Measurements from ENCODE around the gene FHOD3. TPM values are rescaled to one million over a fixed set of nuclear protein-coding genes. Genes with fewer than 3 reads are reported as not detected.
A peak's percentile ranks its signal among the peaks of the same experiment; 100 is the strongest.

Gene FHOD3
- total RNA-seq, 1 experiment from 2014 or later: 0.10 TPM

DNA sequence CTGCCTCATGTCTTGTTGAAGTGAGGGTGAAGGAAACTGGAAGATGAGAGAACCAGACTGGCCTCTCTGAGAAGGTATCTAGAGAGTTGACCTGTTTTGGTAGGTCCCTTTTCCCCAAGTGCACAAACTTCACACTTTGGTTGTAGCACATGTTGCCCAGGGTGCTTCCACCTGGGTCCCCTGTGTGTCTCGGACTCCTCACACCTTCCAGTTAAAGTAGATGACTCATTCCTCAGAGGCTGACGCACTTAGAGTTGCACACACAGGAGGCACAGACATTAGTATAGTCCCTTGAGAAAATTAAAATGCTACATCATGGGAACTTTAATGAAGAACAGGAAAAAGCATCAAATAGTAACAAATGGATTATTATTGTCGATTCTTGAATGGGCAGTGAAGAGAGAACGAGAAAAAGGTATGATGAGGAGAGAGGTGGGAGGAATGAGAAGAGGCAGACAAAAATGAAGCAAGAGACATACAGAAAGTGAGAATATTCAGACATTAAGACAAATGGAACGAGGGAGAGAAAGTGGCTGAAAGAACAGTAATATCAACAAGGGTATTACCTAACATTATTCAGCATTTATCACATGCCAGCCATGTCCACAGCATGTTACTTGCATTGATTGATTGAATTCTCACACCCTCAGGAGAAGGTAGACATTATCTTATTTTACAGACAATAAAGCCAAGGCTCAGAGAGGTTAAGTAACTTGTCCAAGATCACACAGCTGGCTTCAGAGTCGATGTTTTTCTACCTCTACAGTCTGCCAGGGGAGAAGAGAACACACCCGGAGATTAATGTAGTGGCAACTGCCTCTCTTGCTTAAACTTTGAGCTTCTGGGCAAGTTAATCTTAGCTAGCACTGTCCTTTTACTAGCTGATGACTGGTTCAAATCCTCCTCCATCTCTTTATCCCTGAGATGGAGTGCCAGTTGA is 68.6 kb downstream of the FHOD3 start:
- Histone ChIP-seq H3K9me3 (replicated peaks) (no peaks in the 10 kb centered on the region), H3K27ac (no peak overlapping the region), H3K4me3 (no peak overlapping the region), H3K27me3 (no peaks in the 10 kb centered on the region), H3K36me3 (no peaks in the 10 kb centered on the region), H3K4me1 (no peaks in the 10 kb centered on the region)
- DNase-seq: no peak

DNA sequence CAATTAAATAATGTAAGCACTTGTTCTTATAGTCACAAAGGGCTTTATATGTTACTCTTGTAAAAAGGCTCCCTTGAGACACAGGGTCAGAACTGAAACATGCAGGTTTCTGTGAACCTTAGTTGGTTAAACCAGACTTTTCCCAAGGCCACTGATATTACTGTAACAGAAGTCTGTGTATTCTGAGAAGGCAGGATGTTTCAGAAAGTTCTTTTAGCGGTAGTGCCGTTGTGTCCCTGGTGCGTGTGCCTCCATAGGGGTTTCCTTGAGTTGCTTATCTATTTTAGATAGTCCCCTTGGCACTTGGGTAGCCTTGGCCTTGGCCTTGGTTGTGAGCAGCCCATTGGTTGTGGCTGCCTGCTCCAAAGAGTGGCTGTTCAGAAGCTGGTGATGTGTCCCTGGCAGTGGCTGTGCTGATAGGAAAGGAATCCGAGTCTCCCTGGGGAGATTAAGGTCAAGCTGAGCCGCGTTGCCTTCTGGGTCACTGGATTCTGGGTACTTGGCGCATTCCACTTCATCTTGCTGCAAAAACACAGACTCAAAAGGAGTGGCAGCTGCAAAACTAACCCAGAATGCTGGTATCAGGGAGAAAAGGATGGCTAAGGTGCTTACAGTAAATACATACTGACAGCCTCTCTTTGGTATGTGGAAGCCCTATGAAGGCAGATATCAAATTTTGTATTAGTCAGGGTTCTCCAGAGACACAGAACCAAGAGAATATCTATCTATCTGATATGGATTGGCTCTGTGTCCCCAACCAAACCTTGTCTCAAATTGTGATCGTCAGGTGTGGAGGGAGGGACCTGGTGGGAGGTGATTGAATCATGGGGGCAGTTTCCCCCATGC is 69.7 kb downstream of the FHOD3 start:
- Histone ChIP-seq H3K9me3 (replicated peaks) (no peaks in the 10 kb centered on the region), H3K4me1 (no peaks in the 10 kb centered on the region), H3K27ac (no peak overlapping the region), H3K36me3 (no peaks in the 10 kb centered on the region), H3K27me3 (no peaks in the 10 kb centered on the region), H3K4me3 (no peak overlapping the region)
- DNase-seq: peak in 1 of 2 experiments; percentile 2

DNA sequence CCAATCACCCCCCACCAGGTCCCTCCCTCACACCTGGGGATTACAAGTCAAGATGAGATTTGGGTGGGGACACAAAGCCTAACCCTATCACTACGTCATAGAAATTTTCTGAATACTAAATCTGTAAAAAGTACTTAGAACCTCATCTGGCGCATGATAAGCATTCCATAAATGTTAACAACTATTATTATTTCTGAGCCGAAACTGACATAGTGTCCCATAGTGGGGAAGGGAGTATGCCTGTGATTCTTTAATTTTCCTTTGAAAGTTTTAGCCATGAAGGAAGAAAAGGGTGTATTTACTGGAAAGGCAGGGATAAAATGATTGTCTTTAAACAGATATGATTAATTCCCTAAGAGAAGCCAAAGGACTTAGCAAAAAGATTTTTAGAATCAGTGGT is 71.4 kb downstream of the FHOD3 start:
- H3K9me3 ChIP-seq (replicated peaks): no peaks in the 10 kb centered on the region
- DNase-seq: no peak
- H3K36me3 ChIP-seq: no peaks in the 10 kb centered on the region
- no peaks in the 10 kb centered on the region for H3K27me3 ChIP-seq
- H3K4me3 ChIP-seq: no peak overlapping the region
- H3K4me1 ChIP-seq: no peaks in the 10 kb centered on the region
- H3K27ac ChIP-seq: no peak overlapping the region

DNA sequence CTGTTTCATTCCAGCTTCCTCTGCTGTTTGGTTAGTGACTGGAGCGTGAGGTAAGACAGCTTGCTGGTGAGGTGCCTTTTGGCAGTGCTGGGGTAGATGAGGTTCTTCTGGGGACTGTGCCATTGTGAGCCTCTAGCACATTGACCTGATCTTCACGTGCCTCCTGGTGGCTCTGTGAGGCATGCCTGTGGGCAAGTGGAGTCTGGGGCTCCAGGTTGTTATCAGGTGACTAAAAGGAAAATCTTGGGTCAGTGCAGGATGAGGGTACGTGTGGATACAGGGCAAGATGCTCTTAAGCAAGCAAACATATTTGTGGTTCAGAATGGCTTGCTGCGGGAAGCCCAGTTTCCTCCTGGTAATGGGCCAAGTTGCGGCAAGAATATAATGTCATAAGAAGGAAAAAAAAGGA is 75.4 kb downstream of the FHOD3 start:
- Histone ChIP-seq H3K4me1 (no peaks in the 10 kb centered on the region), H3K27ac (no peak overlapping the region), H3K36me3 (no peaks in the 10 kb centered on the region), H3K27me3 (no peaks in the 10 kb centered on the region), H3K9me3 (replicated peaks) (no peaks in the 10 kb centered on the region), H3K4me3 (no peak overlapping the region)
- no peak for DNase-seq

DNA sequence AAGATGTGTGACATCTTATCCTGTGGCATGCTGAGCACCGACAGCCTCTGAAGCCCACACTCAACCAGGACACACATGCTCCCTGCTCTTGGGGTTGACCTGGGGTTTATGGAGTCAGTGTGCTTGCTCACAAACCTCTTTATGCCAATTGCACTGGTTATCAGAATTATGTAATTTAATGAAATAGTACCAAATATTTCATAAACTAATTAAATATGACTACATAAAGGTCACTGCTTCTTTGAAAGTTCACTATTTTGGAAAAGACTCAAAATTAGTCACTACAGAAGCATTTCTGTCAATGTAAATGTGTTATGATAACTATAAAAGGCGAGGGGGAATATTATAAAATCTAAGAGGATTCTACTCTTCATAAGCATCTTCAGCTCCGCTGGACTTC is 76.7 kb downstream of the FHOD3 start:
- Histone ChIP-seq H3K27ac (no peak overlapping the region), H3K4me1 (no peaks in the 10 kb centered on the region), H3K4me3 (no peak overlapping the region), H3K36me3 (no peaks in the 10 kb centered on the region), H3K27me3 (no peaks in the 10 kb centered on the region), H3K9me3 (replicated peaks) (no peaks in the 10 kb centered on the region)
- DNase-seq: no peak

DNA sequence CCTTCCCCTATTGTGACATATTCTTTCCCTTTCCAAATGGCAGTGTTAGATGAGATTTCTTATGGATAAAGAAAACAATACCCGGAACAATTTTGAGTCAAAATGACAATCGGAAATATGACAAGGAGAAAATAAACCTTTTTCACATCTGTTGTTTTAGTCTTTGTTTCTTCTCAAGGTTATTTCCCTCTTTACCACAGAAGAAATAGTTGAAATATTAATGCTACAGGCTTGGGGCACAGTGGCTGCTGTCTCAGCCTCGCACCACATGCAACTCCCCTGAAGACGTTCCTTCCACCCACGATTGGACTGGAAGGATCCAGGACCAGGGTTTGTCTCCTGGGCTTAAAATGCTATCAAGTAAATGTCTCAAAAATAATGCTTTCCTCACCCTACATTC is 77.6 kb downstream of the FHOD3 start:
- Histone ChIP-seq H3K27ac (no peak overlapping the region), H3K36me3 (no peaks in the 10 kb centered on the region), H3K27me3 (no peaks in the 10 kb centered on the region), H3K4me1 (no peaks in the 10 kb centered on the region), H3K9me3 (replicated peaks) (no peaks in the 10 kb centered on the region), H3K4me3 (no peak overlapping the region)
- no peak for DNase-seq

DNA sequence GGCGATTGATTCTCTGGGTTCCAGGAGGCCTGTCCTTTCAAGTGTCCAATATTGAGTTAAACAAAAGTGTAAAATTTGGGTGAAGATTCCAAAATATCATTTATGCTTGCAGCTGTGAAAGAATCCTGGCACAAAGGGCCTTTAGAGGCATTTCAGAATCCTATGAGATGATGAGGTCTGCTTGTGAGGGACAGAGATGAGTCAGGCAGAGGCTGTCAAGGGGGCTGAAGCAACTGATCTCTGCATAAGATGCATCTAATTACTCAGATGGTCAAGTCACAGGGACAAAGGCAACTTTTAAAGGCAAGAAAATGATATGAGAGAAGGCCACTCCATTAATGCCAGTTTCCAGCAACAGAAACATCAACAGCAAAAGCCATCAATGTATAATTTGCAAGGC is 78.8 kb downstream of the FHOD3 start:
- no peak for DNase-seq
- H3K27me3 ChIP-seq: no peaks in the 10 kb centered on the region
- no peak overlapping the region for H3K4me3 ChIP-seq
- H3K9me3 ChIP-seq (replicated peaks): no peaks in the 10 kb centered on the region
- H3K36me3 ChIP-seq: no peaks in the 10 kb centered on the region
- no peaks in the 10 kb centered on the region for H3K4me1 ChIP-seq
- H3K27ac ChIP-seq: no peak overlapping the region

DNA sequence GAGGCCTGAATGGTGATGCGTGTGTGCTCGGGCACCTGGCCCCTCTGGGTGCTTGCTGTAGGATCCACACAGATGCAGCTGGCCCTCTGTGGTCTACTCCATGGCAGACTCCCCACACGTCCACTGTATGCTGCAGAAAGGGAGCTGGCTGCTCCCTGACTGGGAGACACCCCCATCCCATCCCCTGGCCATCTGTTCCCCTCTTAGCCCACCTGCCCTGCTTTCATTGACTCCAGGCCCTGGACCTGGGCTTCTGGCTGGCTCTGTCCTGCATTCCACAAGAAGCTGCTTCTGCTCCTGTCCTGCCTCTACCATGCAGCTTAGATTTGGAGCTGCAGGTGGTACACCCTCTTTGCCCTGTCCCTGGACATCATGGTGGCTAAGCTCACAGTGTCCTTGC is 80.1 kb downstream of the FHOD3 start:
- no peaks in the 10 kb centered on the region for H3K36me3 ChIP-seq
- H3K9me3 ChIP-seq (replicated peaks): no peaks in the 10 kb centered on the region
- H3K4me1 ChIP-seq: no peaks in the 10 kb centered on the region
- no peak overlapping the region for H3K4me3 ChIP-seq
- no peak overlapping the region for H3K27ac ChIP-seq
- H3K27me3 ChIP-seq: no peaks in the 10 kb centered on the region
- no peak for DNase-seq

DNA sequence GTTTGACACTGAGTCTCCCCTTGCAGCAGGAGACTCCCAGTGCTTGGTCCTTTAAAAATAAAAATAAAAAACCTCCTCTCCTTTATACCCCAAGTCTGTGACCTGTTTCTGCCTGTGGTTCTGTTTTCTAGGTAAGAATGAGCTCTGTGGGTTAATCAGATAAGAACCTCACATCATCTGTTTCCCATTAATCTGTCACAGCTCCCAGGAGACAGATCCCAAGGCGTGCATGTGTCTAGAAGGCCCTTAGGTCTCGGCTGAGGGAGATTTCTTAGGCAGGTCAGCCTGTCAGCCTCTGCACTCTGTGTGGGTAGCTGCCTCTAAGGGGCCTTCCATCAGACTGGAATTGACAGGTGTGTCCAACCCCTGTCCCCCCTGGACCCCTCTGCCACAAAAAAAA is 80.7 kb downstream of the FHOD3 start:
- no peak for DNase-seq
- Histone ChIP-seq H3K36me3 (no peaks in the 10 kb centered on the region), H3K27me3 (no peaks in the 10 kb centered on the region), H3K27ac (no peak overlapping the region), H3K4me1 (no peaks in the 10 kb centered on the region), H3K9me3 (replicated peaks) (no peaks in the 10 kb centered on the region), H3K4me3 (no peak overlapping the region)

DNA sequence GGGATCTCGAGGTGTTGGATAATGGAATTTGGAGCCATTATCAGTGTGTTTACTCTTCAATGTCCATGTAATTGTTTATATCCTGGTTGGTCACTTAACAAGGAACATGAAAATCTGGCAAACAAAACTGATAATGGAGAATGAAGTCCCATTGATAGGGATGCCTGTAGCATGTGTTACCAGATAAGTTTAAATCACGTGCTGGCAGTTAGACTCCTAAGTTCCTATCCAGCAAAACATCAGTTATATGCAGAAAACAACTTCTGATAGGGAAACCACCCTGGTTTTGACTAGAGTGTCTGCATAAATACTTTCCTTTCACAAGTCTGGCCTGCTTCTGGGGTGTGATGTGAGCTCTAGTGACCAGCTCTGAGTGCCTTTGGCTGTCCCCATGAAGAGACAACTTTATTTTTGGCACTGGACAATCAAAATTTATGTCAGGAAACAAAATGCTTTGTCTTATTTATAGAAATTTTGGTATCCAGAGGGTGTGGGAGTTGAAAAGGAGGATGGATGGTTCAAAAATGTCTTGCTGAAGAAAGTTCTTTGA is 82.0 kb downstream of the FHOD3 start:
- Histone ChIP-seq H3K9me3 (replicated peaks) (no peaks in the 10 kb centered on the region), H3K36me3 (no peaks in the 10 kb centered on the region), H3K4me1 (no peaks in the 10 kb centered on the region), H3K27me3 (no peaks in the 10 kb centered on the region), H3K27ac (no peak overlapping the region), H3K4me3 (no peak overlapping the region)
- no peak for DNase-seq

DNA sequence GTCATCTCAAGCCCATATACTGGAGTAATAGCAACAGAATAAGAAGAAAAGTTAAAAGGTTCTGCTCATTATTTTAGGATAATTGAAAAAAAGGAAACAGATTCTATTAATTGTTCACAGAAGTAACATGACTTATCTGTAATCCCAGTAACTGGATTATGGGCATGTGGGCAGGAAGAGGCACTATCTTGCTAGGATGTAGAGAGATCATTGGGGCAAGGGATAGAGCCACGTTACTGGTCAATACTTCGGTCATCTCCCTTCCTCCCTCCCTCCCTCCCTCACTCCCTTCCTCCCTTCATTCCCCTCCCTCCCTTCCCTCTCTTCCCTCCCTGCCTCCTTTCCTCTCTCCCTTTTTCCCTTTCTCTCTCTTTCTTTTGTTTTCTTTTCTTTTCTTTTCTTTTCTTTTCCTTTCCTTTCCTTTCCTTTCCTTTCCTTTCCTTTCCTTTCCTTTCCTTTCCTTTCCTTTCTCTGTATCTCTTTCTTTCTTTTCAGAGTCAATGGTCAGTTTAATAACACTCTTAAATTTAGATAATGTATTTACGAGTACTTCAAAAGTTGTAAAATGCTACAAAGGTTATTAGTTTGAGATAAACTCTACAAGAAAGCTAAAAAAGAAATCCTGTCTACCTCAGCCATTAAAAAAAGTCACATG is 82.8 kb downstream of the FHOD3 start:
- Histone ChIP-seq H3K4me1 (no peaks in the 10 kb centered on the region), H3K27me3 (no peaks in the 10 kb centered on the region), H3K4me3 (no peak overlapping the region), H3K36me3 (no peaks in the 10 kb centered on the region), H3K9me3 (replicated peaks) (no peaks in the 10 kb centered on the region), H3K27ac (no peak overlapping the region)
- no peak for DNase-seq

DNA sequence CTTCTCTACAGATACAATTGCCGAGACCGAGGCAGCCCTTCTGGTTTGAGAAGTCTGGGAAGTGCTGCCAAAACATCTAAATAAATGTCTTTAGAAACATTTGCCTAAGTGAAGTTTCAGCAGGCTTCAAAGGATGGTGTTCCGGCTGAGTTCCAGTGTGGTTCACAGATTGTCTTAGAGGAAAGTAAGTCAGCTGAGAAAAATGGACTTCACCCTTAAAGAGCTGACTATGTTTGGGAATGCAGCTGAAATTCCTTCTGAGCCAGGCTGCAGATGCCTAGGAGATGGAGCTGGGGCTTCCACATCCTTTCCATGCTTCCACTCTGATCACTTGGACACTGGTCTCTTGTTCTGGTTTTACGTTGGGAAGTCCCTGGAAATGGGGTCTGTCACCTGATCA is 83.6 kb downstream of the FHOD3 start:
- Histone ChIP-seq H3K4me1 (no peaks in the 10 kb centered on the region), H3K27me3 (no peaks in the 10 kb centered on the region), H3K27ac (no peak overlapping the region), H3K4me3 (no peak overlapping the region), H3K36me3 (no peaks in the 10 kb centered on the region), H3K9me3 (replicated peaks) (no peaks in the 10 kb centered on the region)
- DNase-seq: no peak

DNA sequence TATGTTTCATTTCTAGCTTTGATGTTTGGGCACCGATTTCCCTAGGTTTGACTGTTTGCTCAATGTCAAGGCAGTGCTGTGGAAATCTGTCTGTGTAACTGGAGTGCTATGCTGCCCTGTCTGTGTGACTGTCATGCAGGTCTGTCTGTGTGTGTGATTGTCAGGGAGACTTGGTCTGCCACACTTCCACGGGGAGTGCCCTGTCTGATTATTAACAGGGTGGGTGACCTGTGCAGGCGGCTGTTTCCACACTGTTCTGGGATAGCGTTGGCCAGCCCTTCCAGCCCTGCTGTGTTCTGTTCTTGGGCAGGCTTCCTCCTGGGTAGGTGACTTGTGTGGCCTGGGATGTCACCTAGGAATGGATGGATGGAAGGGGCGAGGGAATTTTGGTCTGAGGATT is 85.3 kb downstream of the FHOD3 start:
- Histone ChIP-seq H3K27ac (no peak overlapping the region), H3K4me3 (no peak overlapping the region), H3K9me3 (replicated peaks) (no peaks in the 10 kb centered on the region), H3K4me1 (no peaks in the 10 kb centered on the region), H3K36me3 (no peaks in the 10 kb centered on the region), H3K27me3 (no peaks in the 10 kb centered on the region)
- DNase-seq: no peak

DNA sequence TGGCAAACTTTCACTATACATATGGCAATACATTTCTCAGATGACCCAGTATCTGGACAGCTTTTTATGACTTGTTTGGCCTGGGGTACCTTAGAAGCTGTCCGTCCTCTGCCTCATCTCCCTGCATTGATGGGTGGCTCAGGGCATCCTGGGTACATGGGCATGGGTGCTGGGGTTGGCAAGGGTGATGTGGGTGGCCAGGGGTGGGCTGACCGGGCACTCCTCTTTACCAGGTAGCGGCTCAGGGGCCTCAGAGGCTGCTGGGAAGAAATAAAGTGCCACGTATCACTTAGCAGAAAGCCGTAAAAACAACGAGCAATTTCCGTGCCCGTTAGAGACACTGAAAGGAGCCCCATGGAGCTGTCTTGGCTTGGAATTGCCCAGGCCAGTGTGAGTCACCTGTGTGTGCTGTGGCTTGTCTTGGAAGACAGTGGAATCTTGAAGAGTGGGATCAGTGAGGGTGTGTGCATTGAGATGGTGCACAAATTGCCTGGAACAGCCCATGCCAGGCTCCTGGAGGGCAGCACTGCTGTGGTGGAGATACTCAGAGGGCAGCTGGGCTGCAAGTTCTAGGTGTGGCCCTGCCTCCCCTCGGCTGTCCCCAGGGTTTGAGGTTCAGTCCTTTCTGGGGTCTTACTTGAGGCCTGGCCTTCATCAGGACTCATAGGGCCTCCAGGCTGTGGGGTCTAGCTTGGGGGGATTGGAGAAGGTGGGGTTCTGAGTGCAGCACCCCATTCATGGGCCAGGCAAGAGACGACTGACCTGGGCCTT is 88.8 kb downstream of the FHOD3 start:
- Histone ChIP-seq H3K9me3 (replicated peaks) (no peaks in the 10 kb centered on the region), H3K27me3 (no peaks in the 10 kb centered on the region), H3K36me3 (no peaks in the 10 kb centered on the region), H3K4me3 (no peak overlapping the region), H3K4me1 (no peaks in the 10 kb centered on the region), H3K27ac (no peak overlapping the region)
- DNase-seq: no peak
